Erythroblast (primary cell): ENCODE measurements around the gene SNRPD3.
"Not testable (repeated sequence)": the region's sequence is repeated elsewhere in the genome, so short reads cannot be mapped to it uniquely, and the experiment has no call there.

Source experiments
- DNase-seq, 2 experiments: peaks; one replicate each; lab custom pipeline; 2025; lab: John Stamatoyannopoulos, UW
- GATA1 ChIP-seq: IDR thresholded peaks from 2 replicates; pipeline ENCODE4 v1.6.1; 2011; ENCODE audit warnings: low read depth, mild to moderate bottlenecking, control low read depth, low read length, moderate library complexity
- POLR2A ChIP-seq: IDR thresholded peaks from 2 replicates; pipeline ENCODE4 v1.6.1; 2011; ENCODE audit warnings: mild to moderate bottlenecking, low read length

The SNRPD3 gene

GRCh38 chr22:24518771-24519485, 36.9 kb upstream of the SNRPD3 start:
- DNase-seq = no peak
- TF ChIP-seq GATA1 (no peak), POLR2A (no peak)

DNA sequence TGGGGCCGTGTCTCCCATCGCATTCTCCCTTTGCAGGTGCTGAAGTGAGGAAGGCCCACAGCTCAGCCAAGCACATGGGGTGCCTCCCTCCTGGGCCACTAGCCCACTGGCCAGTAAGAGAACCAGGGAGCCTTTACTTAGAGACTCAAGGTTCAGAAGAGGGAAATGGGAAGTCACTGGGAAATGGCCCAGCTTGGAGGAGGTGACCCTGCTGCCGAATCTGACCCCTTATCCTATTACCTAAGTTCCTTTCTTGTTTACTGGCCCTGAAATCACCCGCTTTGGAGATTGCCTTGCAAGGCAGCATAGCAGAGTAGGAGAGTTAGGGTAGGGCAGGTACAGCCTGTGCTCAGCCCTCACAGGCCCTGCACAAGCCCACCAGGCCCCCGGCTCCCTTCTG, 36.3 kb upstream of the SNRPD3 start:
- no peak for TF ChIP-seq GATA1
- no peak for TF ChIP-seq POLR2A
- DNase-seq = no peak

DNA sequence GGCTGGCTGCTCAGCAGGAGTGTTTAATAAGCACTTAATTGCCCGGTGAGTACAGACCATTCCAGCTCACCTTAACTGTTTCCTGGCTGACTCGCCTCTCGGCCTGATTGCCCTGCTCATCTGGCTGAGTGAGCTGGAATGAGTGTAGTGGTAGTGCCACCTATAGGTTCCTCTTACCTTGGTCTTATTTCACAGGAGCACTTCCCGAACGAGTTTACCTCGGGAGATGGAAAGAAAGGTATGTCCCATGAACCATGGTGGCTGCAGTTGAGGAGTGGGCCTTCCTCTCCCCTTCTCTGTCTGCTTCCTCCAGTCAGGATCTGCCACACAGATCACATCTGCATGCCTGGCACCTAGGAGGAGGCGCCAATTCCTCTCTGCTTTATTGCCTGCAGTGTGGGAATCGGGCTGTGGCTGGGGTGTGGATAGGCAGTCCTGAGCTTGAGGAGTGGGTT, 34.0 kb upstream of the SNRPD3 start:
- no peak for TF ChIP-seq GATA1
- no peak for TF ChIP-seq POLR2A
- peak; percentile 33 to 56 for DNase-seq

DNA sequence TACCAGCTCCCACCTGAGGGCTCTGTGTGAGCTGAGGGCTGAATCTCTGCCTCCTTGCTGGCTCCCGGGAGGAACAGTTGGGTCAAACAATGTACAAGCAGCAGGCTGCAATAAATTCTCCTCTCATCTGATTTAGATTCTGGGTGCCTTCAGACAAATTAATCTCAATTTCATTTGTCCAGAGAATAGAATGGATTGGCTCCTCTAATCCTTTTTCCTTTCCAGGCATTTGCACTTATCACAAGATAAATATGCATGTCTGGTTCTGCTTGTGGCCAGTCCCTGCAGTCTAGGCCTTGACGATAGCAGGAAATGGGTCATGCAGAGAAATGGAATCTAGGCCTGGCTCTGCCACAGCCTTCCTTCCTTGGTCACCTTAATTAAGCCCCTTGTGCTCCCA, 31.9 kb upstream of the SNRPD3 start:
- no peak for DNase-seq
- TF ChIP-seq GATA1 (no peak), POLR2A (no peak)

DNA sequence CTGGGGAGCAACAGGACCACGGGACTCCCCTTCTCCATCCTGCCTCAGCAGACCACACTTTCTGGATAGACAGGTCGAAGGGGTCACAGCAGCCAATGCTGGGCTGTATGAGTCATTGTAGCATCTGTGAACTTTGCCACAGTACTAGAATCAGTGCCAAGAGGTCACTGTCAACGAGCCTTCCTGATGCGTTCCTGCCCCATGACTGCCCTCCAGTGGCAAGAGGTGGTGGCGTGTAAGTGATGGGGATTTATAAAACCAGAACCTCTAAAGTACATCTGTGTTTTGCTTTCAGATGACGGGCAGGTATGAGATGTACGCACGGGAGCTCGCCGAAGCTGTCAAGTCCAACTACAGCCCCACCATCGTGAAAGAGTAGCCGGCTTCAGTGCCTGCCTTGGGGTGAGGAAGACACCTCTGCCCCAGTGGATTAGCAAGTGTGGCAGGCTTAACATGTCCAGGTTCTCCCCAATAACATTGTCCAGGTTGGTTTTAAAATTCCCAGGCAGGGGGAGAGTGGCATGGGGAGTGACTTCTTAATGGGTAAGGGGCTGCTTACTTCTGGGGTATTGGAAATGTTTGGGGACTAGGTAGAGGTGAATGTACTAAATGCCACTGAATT, 30.3 kb upstream of the SNRPD3 start:
- TF ChIP-seq POLR2A (no peak), GATA1 (no peak)
- peak; percentile 83 to 90 for DNase-seq

DNA sequence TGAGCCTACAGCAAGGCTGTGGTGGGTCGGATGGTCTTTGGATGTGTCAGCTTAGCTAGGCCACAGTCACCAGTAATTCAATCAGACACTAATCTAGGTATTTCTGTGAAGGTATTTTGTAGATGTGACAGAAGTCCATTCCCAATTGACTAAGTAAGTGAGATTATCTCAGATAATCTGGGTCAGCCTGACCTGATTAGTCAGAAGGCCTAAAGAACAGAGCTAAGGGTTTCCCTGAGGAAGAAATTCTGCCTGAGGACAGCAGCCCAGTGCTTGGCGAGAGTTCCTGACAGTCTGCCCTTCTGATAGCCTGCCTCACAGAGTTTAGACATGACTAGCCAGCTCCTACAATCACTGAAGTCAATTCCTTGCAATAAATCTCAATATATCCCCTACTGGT, 29.6 kb upstream of the SNRPD3 start:
- TF ChIP-seq POLR2A = no peak
- TF ChIP-seq GATA1 = no peak
- DNase-seq = no peak

DNA sequence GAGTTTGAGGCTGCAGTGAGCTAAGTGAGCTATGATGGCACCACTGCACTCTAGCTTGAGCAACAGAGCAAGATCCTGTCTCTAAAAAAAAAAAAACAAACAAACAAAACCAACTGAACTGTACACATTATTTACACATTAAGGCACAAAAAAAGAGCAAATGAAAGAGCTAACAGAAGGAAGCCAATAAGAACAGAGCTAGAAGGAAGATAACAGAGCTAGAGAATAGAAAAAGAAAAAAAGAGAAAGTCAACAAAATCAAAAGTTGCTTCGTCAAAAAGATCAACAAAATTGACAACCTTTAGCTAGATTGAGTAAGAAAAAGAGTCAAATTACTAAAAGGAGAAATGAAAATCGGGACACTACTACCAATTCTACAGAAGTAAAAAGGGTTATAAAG, 25.9 kb upstream of the SNRPD3 start:
- TF ChIP-seq GATA1 = no peak
- TF ChIP-seq POLR2A = no peak

DNA sequence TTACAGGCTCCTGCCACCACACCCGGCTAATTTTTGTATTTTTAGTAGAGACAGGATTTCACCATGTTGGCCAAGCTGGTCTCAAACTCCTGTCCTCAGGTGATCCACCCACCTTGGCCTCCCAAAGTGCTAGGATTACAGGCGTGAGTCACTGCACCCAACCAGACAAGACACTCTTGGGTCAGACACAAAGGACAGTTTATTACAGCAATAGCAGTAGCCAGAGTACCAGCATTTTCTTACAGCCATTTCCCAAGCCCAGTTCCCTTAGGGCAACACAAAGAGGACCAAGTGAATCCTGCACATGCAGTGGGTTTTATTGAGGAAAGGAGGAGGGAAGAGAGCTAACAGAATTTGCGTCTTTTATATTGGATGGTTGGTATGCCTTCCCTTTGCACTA, 24.8 kb upstream of the SNRPD3 start:
- not testable (repeated sequence) for DNase-seq

More for the DNA sequence above, 25.9 kb upstream of the SNRPD3 start:
- DNase-seq = no peak

GRCh38 chr22:24532075-24532474, 23.7 kb upstream of the SNRPD3 start:
- DNase-seq = no peak
- TF ChIP-seq GATA1 = no peak
- TF ChIP-seq POLR2A = no peak

GRCh38 chr22:24535348-24535747, 20.5 kb upstream of the SNRPD3 start:
- TF ChIP-seq GATA1 (no peak), POLR2A (no peak)
- no peak for DNase-seq

DNA sequence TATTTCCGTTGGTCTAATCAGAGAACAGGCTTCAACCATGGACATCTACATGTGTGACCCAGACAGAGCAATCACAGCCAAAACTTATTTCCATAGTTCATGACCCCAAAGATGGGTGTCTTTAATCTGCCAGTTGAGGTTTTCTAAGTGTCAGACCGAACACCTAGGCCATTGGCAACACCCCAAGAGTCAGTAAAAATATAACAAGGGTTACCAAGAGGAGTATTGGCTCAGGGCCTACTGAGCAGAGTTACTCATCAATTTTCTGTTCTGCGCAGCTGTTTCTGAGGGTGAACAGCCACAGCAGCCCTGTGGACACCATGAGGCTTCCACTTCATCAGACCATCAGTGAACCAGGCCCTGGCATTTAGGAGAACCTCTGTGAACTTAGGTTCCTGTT, 19.7 kb upstream of the SNRPD3 start:
- TF ChIP-seq GATA1 (no peak), POLR2A (no peak)

DNA sequence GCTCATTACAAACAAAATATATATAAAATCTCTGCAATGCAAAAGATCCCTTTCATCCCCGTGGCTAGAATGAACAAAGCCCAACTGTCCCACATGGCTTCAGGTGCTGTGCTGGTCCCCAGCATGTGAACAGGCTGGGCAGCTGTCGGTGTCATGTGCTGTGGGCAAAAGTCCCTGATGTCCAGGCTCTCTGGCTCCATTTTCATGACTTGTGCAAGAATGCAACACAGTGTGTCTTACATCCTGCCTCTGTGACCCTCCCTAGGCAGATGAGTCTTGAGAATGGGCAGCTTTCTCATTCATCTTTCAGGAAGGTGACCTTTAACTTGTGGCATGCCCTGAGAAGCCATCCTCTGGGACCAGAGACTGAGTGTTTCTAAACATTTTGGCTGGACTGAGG, 15.3 kb upstream of the SNRPD3 start:
- DNase-seq = no peak
- TF ChIP-seq GATA1 (no peak), POLR2A (no peak)

More for the DNA sequence above, 19.7 kb upstream of the SNRPD3 start:
- no peak for DNase-seq

- DNase-seq = no peak
- TF ChIP-seq POLR2A (no peak), GATA1 (no peak)
Measured at GRCh38 chr22:24541681-24542515, 13.9 kb upstream of the SNRPD3 start.

DNA sequence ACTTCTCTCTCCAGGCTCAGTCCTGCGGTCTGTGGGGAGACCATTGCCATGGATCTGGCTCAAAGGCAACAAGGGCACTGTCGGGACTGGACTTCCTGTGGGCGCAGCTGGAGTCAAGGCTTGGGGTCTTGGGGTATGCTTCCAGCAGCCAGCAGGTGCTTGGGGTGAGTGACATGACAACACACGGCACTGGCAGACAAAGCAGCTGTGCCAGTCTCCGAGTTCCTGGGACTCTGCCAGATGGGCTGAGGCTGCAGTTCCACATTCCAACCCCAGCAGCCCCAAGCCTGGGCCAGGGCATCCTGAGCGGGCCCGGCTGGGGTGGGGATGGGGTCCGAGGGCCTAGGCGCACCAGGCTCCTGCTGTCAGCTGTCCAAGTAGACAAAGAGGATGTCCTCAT, 13.2 kb upstream of the SNRPD3 start:
- TF ChIP-seq POLR2A = no peak
- no peak for TF ChIP-seq GATA1
- DNase-seq = no peak

DNA sequence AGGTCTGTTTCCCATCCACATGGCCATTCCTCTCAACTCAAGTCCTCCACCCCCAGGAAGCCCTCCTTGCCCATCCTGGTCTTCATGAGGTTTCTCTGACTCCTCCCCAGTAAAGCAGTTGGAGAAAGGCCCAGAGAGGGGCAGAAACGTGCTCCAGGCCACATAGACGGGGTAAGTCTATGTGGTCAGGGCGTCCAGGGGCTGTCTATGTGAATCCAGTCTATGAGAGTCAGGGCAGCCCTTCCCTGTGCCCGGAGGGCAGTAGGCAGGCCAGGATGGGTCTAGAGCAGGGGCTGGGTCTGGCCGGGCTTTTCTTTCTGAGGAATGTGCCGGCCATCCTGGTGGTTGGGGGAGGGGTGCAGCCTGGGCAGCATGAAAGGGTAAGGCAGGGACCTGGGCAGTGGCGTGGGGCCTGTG, 12.6 kb upstream of the SNRPD3 start:
- TF ChIP-seq GATA1 = no peak
- no peak for DNase-seq
